Neural progenitor cell (in vitro differentiated cells): ENCODE data around the gene CAMK1G. TPM values are rescaled to one million over a fixed set of nuclear protein-coding genes. Genes with fewer than 3 reads are reported as not detected.

Experiments
- DNase-seq: peaks from one replicate; pipeline ENCODE4 v3.0.0-alpha.2; 2016; ENCODE audit warnings: low spot score
- H2AFZ ChIP-seq: fragments of 200-600 bp; sonication (generic); replicated peaks from 2 replicates; pipeline ENCODE4 v1.6.1; 2016; ENCODE audit warnings: antibody characterized with exemption
- H3F3A ChIP-seq: fragments of 200-600 bp; sonication (generic); 2 replicates; pipeline ENCODE4 v1.6.1; 2016; ENCODE audit warnings: antibody characterized with exemption, low read depth
- H3K27ac ChIP-seq: fragments of 200-600 bp; sonication (generic); 2 replicates; pipeline ENCODE4 v1.5.1; 2016; ENCODE audit warnings: mild to moderate bottlenecking
- H3K27me3 ChIP-seq: fragments of 200-600 bp; sonication (generic); 2 replicates; pipeline ENCODE4 v1.6.1; 2016; ENCODE audit warnings: mild to moderate bottlenecking, moderate library complexity
- H3K36me3 ChIP-seq: fragments of 200-600 bp; sonication (generic); 2 replicates; pipeline ENCODE4 v1.5.1; 2016
- H3K4me1 ChIP-seq: fragments of 200-600 bp; sonication (generic); 2 replicates; pipeline ENCODE4 v1.6.1; 2016; ENCODE audit warnings: mixed run types
- H3K4me2 ChIP-seq: fragments of 200-600 bp; sonication (generic); 2 replicates; pipeline ENCODE4 v1.6.1; 2016
- H3K4me3 ChIP-seq: fragments of 200-600 bp; sonication (generic); 2 replicates; pipeline ENCODE4 v1.5.1; 2016
- H3K79me2 ChIP-seq: fragments of 200-600 bp; sonication (generic); 2 replicates; pipeline ENCODE4 v1.6.1; 2016; ENCODE audit warnings: low read depth
- H3K9ac ChIP-seq: fragments of 200-600 bp; sonication (generic); 2 replicates; pipeline ENCODE4 v1.6.1; 2016
- H3K9me3 ChIP-seq: fragments of 200-600 bp; sonication (generic); 2 replicates; pipeline ENCODE4 v1.5.1; 2016; ENCODE audit warnings: low read depth
- H4K20me1 ChIP-seq: fragments of 200-600 bp; sonication (generic); 2 replicates; pipeline ENCODE4 v1.6.1; 2016; ENCODE audit warnings: low read depth
- H3K27ac Mint-ChIP-seq: 3 replicates; pipeline ENCODE4 v1.8.0; 2021; ENCODE audit warnings: mixed read lengths
- H3K27me3 Mint-ChIP-seq: 2 replicates; pipeline ENCODE4 v1.8.0; 2022; ENCODE audit warnings: low read depth, mild to moderate bottlenecking, inconsistent platforms, moderate library complexity, mixed read lengths; ENCODE audit not compliant: insufficient read depth
- H3K36me3 Mint-ChIP-seq: 3 replicates; pipeline ENCODE4 v1.8.0; 2021; ENCODE audit warnings: mixed read lengths
- H3K4me1 Mint-ChIP-seq: 3 replicates; pipeline ENCODE4 v1.8.0; 2021; ENCODE audit warnings: mixed read lengths
- H3K4me3 Mint-ChIP-seq: 3 replicates; pipeline ENCODE4 v1.8.0; 2021; ENCODE audit warnings: mild to moderate bottlenecking, moderate library complexity, mixed read lengths
- H3K9me3 Mint-ChIP-seq: 3 replicates; pipeline ENCODE4 v1.8.0; 2020; ENCODE audit warnings: mixed read lengths
- CTCF ChIP-seq: fragments of 200-600 bp; sonication (generic); IDR thresholded peaks from 2 replicates; pipeline ENCODE4 v1.5.1; 2017; ENCODE audit warnings: antibody characterized with exemption, mild to moderate bottlenecking
- EZH2 ChIP-seq: fragments of 200-600 bp; sonication (generic); IDR thresholded peaks from 2 replicates; pipeline ENCODE4 v1.6.1; 2017; ENCODE audit warnings: antibody characterized with exemption, mild to moderate bottlenecking, moderate library complexity
- EZH2phosphoT487 ChIP-seq: fragments of 200-600 bp; sonication (generic); IDR thresholded peaks from 2 replicates; pipeline ENCODE4 v1.6.1; 2017; ENCODE audit warnings: antibody characterized with exemption
- total RNA-seq: library from RNA; depleted of rRNA; stranded (reverse); fragments of >200 nt; gene quantifications from 2 replicates; pipeline ENCODE4 v1.2.3, GENCODE V29; 2015; ENCODE audit warnings: low replicate concordance

The CAMK1G gene
- total RNA-seq, 1 donor from 2014 or later, result 3.6 TPM

GRCh38 chr1:209635850-209636249 lies 52.3 kb downstream of the CAMK1G start:
- no peaks in the 10 kb centered on the region for H3K27me3 ChIP-seq
- peaks cover 5% of the 10 kb centered on the region for H3K27me3 Mint-ChIP-seq
- no peaks in the 10 kb centered on the region for H3K36me3 ChIP-seq
- H3K4me1 ChIP-seq, result no peaks in the 10 kb centered on the region
- no peak overlapping the region for H3K27ac Mint-ChIP-seq
- H3K27ac ChIP-seq, result no peak overlapping the region
- H3K9me3 Mint-ChIP-seq, result no peaks in the 10 kb centered on the region
- no peak overlapping the region for H3K9ac ChIP-seq
- DNase-seq, result no peak
- no peak overlapping the region for H3K4me3 Mint-ChIP-seq
- no peak overlapping the region for H3K4me2 ChIP-seq
- no peaks in the 10 kb centered on the region for H3K36me3 Mint-ChIP-seq
- no peaks in the 10 kb centered on the region for H4K20me1 ChIP-seq
- no peaks in the 10 kb centered on the region for H3F3A ChIP-seq
- H3K9me3 ChIP-seq, result no peaks in the 10 kb centered on the region
- H3K4me1 Mint-ChIP-seq, result peaks cover 5% of the 10 kb centered on the region
- H3K79me2 ChIP-seq, result no peaks in the 10 kb centered on the region
- H3K4me3 ChIP-seq, result no peak overlapping the region
- no peak overlapping the region for H2AFZ ChIP-seq
- no peak for TF ChIP-seq EZH2phosphoT487
- TF ChIP-seq CTCF, result no peak
- no peak for TF ChIP-seq EZH2

GRCh38 chr1:209641832-209642172 lies 58.3 kb downstream of the CAMK1G start:
- no peak overlapping the region for H3K4me3 ChIP-seq
- no peak overlapping the region for H3K4me2 ChIP-seq
- H2AFZ ChIP-seq, result no peak overlapping the region
- H3K79me2 ChIP-seq, result no peaks in the 10 kb centered on the region
- H3K27ac ChIP-seq, result no peak overlapping the region
- Mint-ChIP-seq H3K4me1 (peaks cover 12% of the 10 kb centered on the region), H3K4me3 (no peak overlapping the region), H3K9me3 (no peaks in the 10 kb centered on the region), H3K27ac (no peak overlapping the region), H3K27me3 (peaks cover 3% of the 10 kb centered on the region), H3K36me3 (no peaks in the 10 kb centered on the region)
- H3K9ac ChIP-seq, result no peak overlapping the region
- no peaks in the 10 kb centered on the region for H4K20me1 ChIP-seq
- H3K36me3 ChIP-seq, result no peaks in the 10 kb centered on the region
- no peaks in the 10 kb centered on the region for H3F3A ChIP-seq
- no peak for DNase-seq
- no peaks in the 10 kb centered on the region for H3K27me3 ChIP-seq
- no peaks in the 10 kb centered on the region for H3K4me1 ChIP-seq
- H3K9me3 ChIP-seq, result no peaks in the 10 kb centered on the region
- TF ChIP-seq CTCF (no peak), EZH2phosphoT487 (no peak), EZH2 (no peak)

GRCh38 chr1:209642816-209643215 lies 59.3 kb downstream of the CAMK1G start:
- Histone ChIP-seq H3F3A (no peaks in the 10 kb centered on the region), H3K79me2 (no peaks in the 10 kb centered on the region), H2AFZ (no peak overlapping the region), H3K4me1 (no peaks in the 10 kb centered on the region), H3K9me3 (no peaks in the 10 kb centered on the region), H3K4me2 (no peak overlapping the region), H3K9ac (no peak overlapping the region), H3K27me3 (no peaks in the 10 kb centered on the region), H3K27ac (no peak overlapping the region), H3K36me3 (no peaks in the 10 kb centered on the region), H3K4me3 (no peak overlapping the region), H4K20me1 (no peaks in the 10 kb centered on the region)
- Mint-ChIP-seq H3K4me1 (peaks cover 15% of the 10 kb centered on the region), H3K27ac (no peak overlapping the region), H3K4me3 (no peak overlapping the region), H3K27me3 (peaks cover under 1% of the 10 kb centered on the region), H3K36me3 (no peaks in the 10 kb centered on the region), H3K9me3 (no peaks in the 10 kb centered on the region)
- TF ChIP-seq CTCF (no peak), EZH2phosphoT487 (no peak), EZH2 (no peak)
- DNase-seq, result no peak
